ENCODE data around the gene CNGB1. TPM values are rescaled to one million over a fixed set of nuclear protein-coding genes. Genes with fewer than 3 reads are reported as not detected.
"Not testable (repeated sequence)": the region's sequence is repeated elsewhere in the genome, so short reads cannot be mapped to it uniquely, and the experiment has no call there.

Gene CNGB1
- polyA plus RNA-seq, 1 experiment: not detected

- Histone ChIP-seq H3K4me3 (ENCODE audit: low read depth, low read length) (no peak overlapping the region), H3K36me3 (ENCODE audit: control insufficient read depth, insufficient read depth, low read length) (no peaks in the 10 kb centered on the region), H3K27me3 (ENCODE audit: control insufficient read depth, insufficient read depth, low read length) (no peaks in the 10 kb centered on the region)
- CTCF ChIA-PET: interaction anchor here (1.5 kb wide), 1 partner anchor 18 kb away, joined by 5 read pairs; no protein-coding TSS in a partner anchor
- TF ChIP-seq CTCF (IDR thresholded peaks at IDR 0.05; ENCODE audit: insufficient read depth, low read depth, low read length): no peak
- POLR2A ChIA-PET: no interaction called here
- no peak for DNase-seq (ENCODE audit: low read depth)
Observed at GRCh38 chr16:57840833-57841232, 130.1 kb downstream of the CNGB1 start.

- no peak for DNase-seq (ENCODE audit: low read depth)
- Histone ChIP-seq H3K4me3 (ENCODE audit: low read depth, low read length) (no peak overlapping the region), H3K27me3 (ENCODE audit: control insufficient read depth, insufficient read depth, low read length) (no peaks in the 10 kb centered on the region), H3K36me3 (ENCODE audit: control insufficient read depth, insufficient read depth, low read length) (no peaks in the 10 kb centered on the region)
- TF ChIP-seq CTCF (IDR thresholded peaks at IDR 0.05; ENCODE audit: insufficient read depth, low read depth, low read length): no peak
- ChIA-PET CTCF (interaction anchor here (0.6 kb wide), 1 partner anchor 173 kb away, joined by 3 read pairs; no protein-coding TSS in a partner anchor), POLR2A (no interaction called here)
Observed at GRCh38 chr16:57838161-57838560, 132.8 kb downstream of the CNGB1 start.

GRCh38 chr16:57837305-57838125 is 133.4 kb downstream of the CNGB1 start:
- Histone ChIP-seq H3K36me3 (ENCODE audit: control insufficient read depth, insufficient read depth, low read length) (no peaks in the 10 kb centered on the region), H3K27me3 (ENCODE audit: control insufficient read depth, insufficient read depth, low read length) (no peaks in the 10 kb centered on the region), H3K4me3 (ENCODE audit: low read depth, low read length) (no peak overlapping the region)
- no peak for TF ChIP-seq CTCF (IDR thresholded peaks at IDR 0.05; ENCODE audit: insufficient read depth, low read depth, low read length)
- no peak for DNase-seq (ENCODE audit: low read depth)
- CTCF ChIA-PET: no interaction called here
- POLR2A ChIA-PET: no interaction called here

- peak; percentile 44 for DNase-seq (ENCODE audit: low read depth)
- POLR2A ChIA-PET; H3K36me3 ChIP-seq (ENCODE audit: control insufficient read depth, insufficient read depth, low read length); CTCF ChIA-PET; H3K4me3 ChIP-seq (ENCODE audit: low read depth, low read length); H3K27me3 ChIP-seq (ENCODE audit: control insufficient read depth, insufficient read depth, low read length): not testable (repeated sequence)
Observed at GRCh38 chr16:57835439-57835838, 135.5 kb downstream of the CNGB1 start.

- no peak for DNase-seq (ENCODE audit: low read depth)
- TF ChIP-seq CTCF (IDR thresholded peaks at IDR 0.05; ENCODE audit: insufficient read depth, low read depth, low read length): no peak
- Histone ChIP-seq H3K27me3 (ENCODE audit: control insufficient read depth, insufficient read depth, low read length) (no peaks in the 10 kb centered on the region), H3K4me3 (ENCODE audit: low read depth, low read length) (no peak overlapping the region), H3K36me3 (ENCODE audit: control insufficient read depth, insufficient read depth, low read length) (no peaks in the 10 kb centered on the region)
- CTCF ChIA-PET: no interaction called here
- POLR2A ChIA-PET: no interaction called here
Observed at GRCh38 chr16:57834936-57835335, 136.0 kb downstream of the CNGB1 start.

Other genes with a start within 250 kb of the CNGB1 start
- 14.3 and 28.1 TPM in 2 replicates for gene KATNB1, start 235.4 kb downstream of the CNGB1 start, polyA plus RNA-seq (2011; rRNA removed)
- gene KIFC3, start 168.6 kb downstream of the CNGB1 start, polyA plus RNA-seq (2011; rRNA removed): 35.3 and 60.5 TPM in 2 replicates
- 4.9 and 5.8 TPM in 2 replicates for gene ZNF319, start 29.5 kb upstream of the CNGB1 start, polyA plus RNA-seq (2011; rRNA removed)
- 48.7 and 86.2 TPM in 2 replicates for gene USB1, start 30.3 kb upstream of the CNGB1 start, polyA plus RNA-seq (2011; rRNA removed)
- gene MMP15, start 54.6 kb upstream of the CNGB1 start, polyA plus RNA-seq (2011; rRNA removed): 0.71 and 1.1 TPM in 2 replicates
- gene CFAP20, start 158.3 kb upstream of the CNGB1 start, polyA plus RNA-seq (2011; rRNA removed): 36.6 and 45.6 TPM in 2 replicates
- gene CSNK2A2, start 227.0 kb upstream of the CNGB1 start, polyA plus RNA-seq (2011; rRNA removed): 22.5 and 32.8 TPM in 2 replicates